ENCODE results near the gene RETREG3.
"Not testable (repeated sequence)": the region's sequence is repeated elsewhere in the genome, so short reads cannot be mapped to it uniquely, and the experiment has no call there.

- TF ChIP-seq CTCF, POLR2A (IDR thresholded peaks at IDR 0.05): not testable (repeated sequence)
Measured at GRCh38 chr17:42552736-42553135, 56.4 kb downstream of the RETREG3 start, which contains the start of gene HSD17B1.

Measured in body of pancreas (tissue), 4 donors.